ENCODE results near the gene WWOX.

Gene WWOX

DNA sequence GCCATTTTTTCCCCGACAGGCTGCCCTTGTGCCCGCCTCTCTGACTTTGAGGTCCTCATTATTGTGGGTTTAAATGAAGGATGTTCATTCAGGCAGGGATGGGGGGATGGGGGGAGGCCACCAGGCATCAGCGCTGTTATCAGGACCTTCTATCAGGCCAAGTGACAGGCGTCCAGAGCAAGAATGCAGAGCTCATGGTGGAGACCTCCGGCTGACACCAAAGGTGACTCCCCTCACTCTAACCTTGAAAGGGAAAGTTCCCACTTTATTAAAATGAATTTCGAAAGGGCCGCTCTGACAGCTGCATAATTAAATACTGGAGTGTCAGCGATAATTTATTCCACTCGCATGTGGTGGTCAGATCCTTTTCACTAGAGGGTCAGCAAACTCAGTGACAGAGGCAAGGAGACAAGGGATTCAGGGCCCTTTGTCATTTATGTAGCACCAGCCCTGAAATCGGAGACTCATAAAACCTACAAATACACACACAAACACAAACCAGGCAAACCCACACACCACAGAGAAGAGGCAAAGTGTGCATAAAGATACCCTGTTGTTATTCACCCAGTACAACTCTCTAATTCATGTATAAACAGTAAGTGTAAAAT lies 1065.0 kb downstream of the WWOX start:
- FAIRE-seq (no peak), DNase-seq (ENCODE audit: insufficient read length, low spot score) (no peak)
- TF ChIP-seq POLR2A (IDR thresholded peaks at IDR 0.05; ENCODE audit: low read depth, low read length) (no peak), POU2F2 (IDR thresholded peaks at IDR 0.05; ENCODE audit: low read depth, low read length) (no peak), SPI1 (IDR thresholded peaks at IDR 0.05; ENCODE audit: low read depth, low read length) (no peak), PAX5 (IDR thresholded peaks at IDR 0.05; ENCODE audit: insufficient read depth, low read length, severe bottlenecking) (no peak), TAF1 (IDR thresholded peaks at IDR 0.05; ENCODE audit: low read depth, low read length) (no peak), POLR2AphosphoS5 (IDR thresholded peaks at IDR 0.05; ENCODE audit: low read depth, low read length) (no peak)

DNA sequence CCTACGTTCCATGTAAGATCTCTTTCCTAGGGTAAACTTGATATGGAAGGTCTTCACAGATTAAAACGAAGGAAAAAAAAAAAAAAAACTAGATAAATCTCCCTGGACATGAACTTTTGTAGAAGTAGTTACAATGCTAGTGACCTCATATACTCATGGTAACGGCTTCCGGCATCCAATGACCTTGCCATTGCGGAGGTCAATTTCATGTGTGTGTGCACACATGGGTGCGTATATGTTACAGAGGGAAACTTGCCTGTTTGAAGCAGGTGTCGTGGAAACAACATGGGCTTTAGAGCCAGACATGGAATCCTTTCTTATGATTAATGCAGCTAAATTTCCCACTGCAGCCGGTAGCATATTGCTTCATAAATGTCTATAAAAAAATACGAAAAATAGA lies 1065.6 kb downstream of the WWOX start:
- FAIRE-seq (no peak), DNase-seq (ENCODE audit: insufficient read length, low spot score) (no peak)
- TF ChIP-seq POLR2A (IDR thresholded peaks at IDR 0.05; ENCODE audit: low read depth, low read length): no peak

DNA sequence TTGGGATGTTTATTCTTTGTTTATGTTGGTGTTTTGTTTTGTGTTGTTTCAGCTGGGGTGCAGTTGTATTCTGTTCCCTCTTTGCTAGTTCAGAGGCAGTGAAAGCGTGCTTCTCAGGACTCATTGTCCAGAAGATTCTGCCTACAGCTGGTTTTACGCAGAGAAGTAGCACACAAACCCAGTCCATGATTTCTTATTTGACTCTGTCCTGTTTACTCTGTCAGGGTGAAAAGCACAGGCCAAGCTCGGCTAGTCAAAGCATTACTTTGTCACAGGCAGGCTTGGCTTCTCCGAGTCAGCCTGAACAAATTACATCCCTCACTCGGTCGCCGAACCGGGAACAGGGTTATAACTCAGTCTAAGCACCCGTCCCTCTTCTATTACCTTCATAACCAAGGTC lies 1066.1 kb downstream of the WWOX start:
- DNase-seq (ENCODE audit: insufficient read length, low spot score): no peak
- TF ChIP-seq SPI1 (IDR thresholded peaks at IDR 0.05; ENCODE audit: low read depth, low read length): no peak
- TF ChIP-seq TAF1 (IDR thresholded peaks at IDR 0.05; ENCODE audit: low read depth, low read length): no peak
- TF ChIP-seq POLR2A (IDR thresholded peaks at IDR 0.05; ENCODE audit: low read depth, low read length): no peak
- no peak for TF ChIP-seq PAX5 (IDR thresholded peaks at IDR 0.05; ENCODE audit: insufficient read depth, low read length, severe bottlenecking)
- TF ChIP-seq POU2F2 (IDR thresholded peaks at IDR 0.05; ENCODE audit: low read depth, low read length): no peak
- TF ChIP-seq POLR2AphosphoS5 (IDR thresholded peaks at IDR 0.05; ENCODE audit: low read depth, low read length): no peak
- FAIRE-seq: no peak

DNA sequence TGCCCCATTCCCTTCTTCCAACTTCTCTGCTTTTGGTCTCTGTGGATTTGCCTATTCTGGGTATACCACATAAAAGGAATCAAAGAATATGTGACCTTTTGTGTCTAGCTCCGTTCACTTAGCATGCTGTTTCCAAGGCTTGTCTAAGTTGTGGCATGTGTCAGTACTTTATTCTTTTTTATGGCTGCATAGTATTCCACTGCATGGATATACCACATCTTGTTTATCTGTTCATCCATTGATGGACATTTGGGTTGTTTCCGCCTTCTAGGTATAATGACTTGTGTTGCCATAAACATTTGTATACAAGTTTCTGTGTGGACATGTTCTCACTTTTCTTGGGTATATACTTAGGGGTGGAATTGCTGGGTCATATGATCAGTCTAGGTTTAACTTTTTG lies 1068.4 kb downstream of the WWOX start:
- TF ChIP-seq POLR2AphosphoS5 (IDR thresholded peaks at IDR 0.05; ENCODE audit: low read depth, low read length) (no peak), POLR2A (IDR thresholded peaks at IDR 0.05; ENCODE audit: low read depth, low read length) (no peak), TAF1 (IDR thresholded peaks at IDR 0.05; ENCODE audit: low read depth, low read length) (no peak), PAX5 (IDR thresholded peaks at IDR 0.05; ENCODE audit: insufficient read depth, low read length, severe bottlenecking) (no peak), POU2F2 (IDR thresholded peaks at IDR 0.05; ENCODE audit: low read depth, low read length) (no peak), SPI1 (IDR thresholded peaks at IDR 0.05; ENCODE audit: low read depth, low read length) (no peak)
- FAIRE-seq: no peak

DNA sequence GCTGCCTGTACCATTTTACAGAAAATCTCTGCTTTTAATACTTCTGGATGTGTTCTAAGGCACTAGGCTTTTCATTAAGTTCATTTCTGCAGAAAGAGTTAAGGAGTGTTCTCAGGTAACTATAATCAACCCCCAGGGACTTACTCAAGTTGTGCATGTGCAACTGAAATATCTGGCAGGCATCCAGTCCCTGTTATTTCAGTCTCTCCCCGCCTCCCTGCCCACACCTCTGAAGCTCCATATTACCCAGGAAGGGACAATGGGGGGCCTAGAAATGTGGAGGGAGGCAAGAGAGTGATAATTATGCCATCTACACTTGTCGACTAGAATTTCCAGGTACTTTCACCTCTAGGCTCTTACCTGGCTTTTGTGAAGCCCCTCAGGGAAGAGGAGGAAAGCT lies 1068.9 kb downstream of the WWOX start:
- DNase-seq (ENCODE audit: insufficient read length, low spot score) (no peak), FAIRE-seq (no peak)
- TF ChIP-seq SPI1 (IDR thresholded peaks at IDR 0.05; ENCODE audit: low read depth, low read length) (no peak), TAF1 (IDR thresholded peaks at IDR 0.05; ENCODE audit: low read depth, low read length) (no peak), POLR2AphosphoS5 (IDR thresholded peaks at IDR 0.05; ENCODE audit: low read depth, low read length) (no peak), PAX5 (IDR thresholded peaks at IDR 0.05; ENCODE audit: insufficient read depth, low read length, severe bottlenecking) (no peak), POLR2A (IDR thresholded peaks at IDR 0.05; ENCODE audit: low read depth, low read length) (no peak), POU2F2 (IDR thresholded peaks at IDR 0.05; ENCODE audit: low read depth, low read length) (no peak)

More for the DNA sequence above, 1068.4 kb downstream of the WWOX start:
- no peak for DNase-seq (ENCODE audit: insufficient read length, low spot score)

DNA sequence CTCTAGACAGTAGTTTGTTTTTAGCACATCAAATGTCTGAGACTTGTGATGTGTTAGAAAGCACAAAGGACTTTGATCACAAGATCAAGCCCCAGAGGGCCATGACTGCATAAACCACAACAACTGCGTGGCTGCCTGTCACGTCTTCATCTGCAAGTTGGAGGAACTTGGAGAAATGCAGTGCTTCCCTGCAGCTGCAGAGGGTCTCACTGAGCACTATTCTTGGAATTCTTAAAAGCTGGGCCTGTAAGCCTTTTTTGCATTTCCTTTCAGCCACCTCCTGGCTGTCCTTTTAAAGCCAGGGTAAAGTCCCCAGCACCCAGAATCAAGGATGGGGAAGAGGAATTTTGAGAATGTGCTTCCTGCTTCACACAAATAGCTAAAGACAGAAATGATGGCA lies 1069.8 kb downstream of the WWOX start:
- no peak for TF ChIP-seq POLR2AphosphoS5 (IDR thresholded peaks at IDR 0.05; ENCODE audit: low read depth, low read length)
- no peak for FAIRE-seq
- no peak for DNase-seq (ENCODE audit: insufficient read length, low spot score)

GRCh38 chr16:79170555-79171246 lies 1071.2 kb downstream of the WWOX start:
- no peak for DNase-seq (ENCODE audit: insufficient read length, low spot score)
- FAIRE-seq: no peak
- no peak for TF ChIP-seq TAF1 (IDR thresholded peaks at IDR 0.05; ENCODE audit: low read depth, low read length)
- no peak for TF ChIP-seq SPI1 (IDR thresholded peaks at IDR 0.05; ENCODE audit: low read depth, low read length)
- no peak for TF ChIP-seq PAX5 (IDR thresholded peaks at IDR 0.05; ENCODE audit: insufficient read depth, low read length, severe bottlenecking)
- TF ChIP-seq POLR2A (IDR thresholded peaks at IDR 0.05; ENCODE audit: low read depth, low read length): no peak
- no peak for TF ChIP-seq POLR2AphosphoS5 (IDR thresholded peaks at IDR 0.05; ENCODE audit: low read depth, low read length)
- TF ChIP-seq POU2F2 (IDR thresholded peaks at IDR 0.05; ENCODE audit: low read depth, low read length): no peak

- FAIRE-seq (no peak), DNase-seq (ENCODE audit: insufficient read length, low spot score) (no peak)
- no peak for TF ChIP-seq POLR2AphosphoS5 (IDR thresholded peaks at IDR 0.05; ENCODE audit: low read depth, low read length)
- TF ChIP-seq POU2F2 (IDR thresholded peaks at IDR 0.05; ENCODE audit: low read depth, low read length): no peak
These were observed 1072.0 kb downstream of the WWOX start for GRCh38 chr16:79171504-79171903.

- FAIRE-seq: no peak
- TF ChIP-seq SPI1 (IDR thresholded peaks at IDR 0.05; ENCODE audit: low read depth, low read length): no peak
- no peak for TF ChIP-seq POU2F2 (IDR thresholded peaks at IDR 0.05; ENCODE audit: low read depth, low read length)
- no peak for TF ChIP-seq POLR2A (IDR thresholded peaks at IDR 0.05; ENCODE audit: low read depth, low read length)
- no peak for TF ChIP-seq POLR2AphosphoS5 (IDR thresholded peaks at IDR 0.05; ENCODE audit: low read depth, low read length)
- TF ChIP-seq PAX5 (IDR thresholded peaks at IDR 0.05; ENCODE audit: insufficient read depth, low read length, severe bottlenecking): no peak
- TF ChIP-seq TAF1 (IDR thresholded peaks at IDR 0.05; ENCODE audit: low read depth, low read length): no peak
- no peak for DNase-seq (ENCODE audit: insufficient read length, low spot score)
These were observed 1072.7 kb downstream of the WWOX start for GRCh38 chr16:79171931-79172705.

- DNase-seq (ENCODE audit: insufficient read length, low spot score) (no peak), FAIRE-seq (no peak)
- TF ChIP-seq TAF1 (IDR thresholded peaks at IDR 0.05; ENCODE audit: low read depth, low read length) (no peak), POLR2A (IDR thresholded peaks at IDR 0.05; ENCODE audit: low read depth, low read length) (no peak), PAX5 (IDR thresholded peaks at IDR 0.05; ENCODE audit: insufficient read depth, low read length, severe bottlenecking) (no peak), SPI1 (IDR thresholded peaks at IDR 0.05; ENCODE audit: low read depth, low read length) (no peak), POLR2AphosphoS5 (IDR thresholded peaks at IDR 0.05; ENCODE audit: low read depth, low read length) (no peak), POU2F2 (IDR thresholded peaks at IDR 0.05; ENCODE audit: low read depth, low read length) (no peak)
These were observed 1073.6 kb downstream of the WWOX start for GRCh38 chr16:79172976-79173500.

Data from GM12891 (cell line).